WTC11 (cell line): ENCODE results near the gene CLASP1. TPM values are rescaled to one million over a fixed set of nuclear protein-coding genes. Genes with fewer than 3 reads are reported as not detected.

Experiments used
- ATAC-seq: fragments of 200-7000 bp; cut with Tn5 transposase; 2 replicates; pipeline ENCODE4 v1.10.0; 2021; ENCODE audit warnings: mild to moderate bottlenecking, moderate library complexity
- CTCF ChIA-PET: fragments of 300-600 bp; sonication (Branson Sonifier 250); formaldehyde crosslinking; loops from one replicate; lab custom pipeline; 2021; ENCODE audit warnings: antibody characterized with exemption; lab: Charles Lee
- POLR2A ChIA-PET: fragments of 350-600 bp; sonication (Branson Sonifier 250); formaldehyde crosslinking; loops from one replicate; lab custom pipeline; 2021; ENCODE audit warnings: antibody characterized with exemption; lab: Charles Lee
- DNase-seq: peaks from one replicate; pipeline ENCODE4 v3.0.0; 2021; ENCODE audit warnings: low spot score
- H3K27ac Mint-ChIP-seq: 2 replicates; pipeline ENCODE4 v1.8.0; 2021; ENCODE audit warnings: mixed read lengths
- H3K27me3 Mint-ChIP-seq: 2 replicates; pipeline ENCODE4 v1.8.0; 2021; ENCODE audit warnings: low read depth, mild to moderate bottlenecking, moderate library complexity, mixed read lengths
- H3K36me3 Mint-ChIP-seq: 2 replicates; pipeline ENCODE4 v1.8.0; 2021; ENCODE audit warnings: mixed read lengths
- H3K4me1 Mint-ChIP-seq: 2 replicates; pipeline ENCODE4 v1.8.0; 2022; ENCODE audit warnings: mixed read lengths
- H3K4me3 Mint-ChIP-seq: 2 replicates; pipeline ENCODE4 v1.8.0; 2021; ENCODE audit warnings: mild to moderate bottlenecking, moderate library complexity, mixed read lengths
- H3K9me3 Mint-ChIP-seq: 2 replicates; pipeline ENCODE4 v1.8.0; 2021; ENCODE audit warnings: mixed read lengths
- AFF4 ChIP-seq: sonication (generic); formaldehyde crosslinking; IDR thresholded peaks from 2 replicates; pipeline ENCODE4 v1.8.1; 2023; ENCODE audit warnings: mild to moderate bottlenecking, missing genetic modification reagents, borderline replicate concordance
- CREM ChIP-seq: sonication (generic); formaldehyde crosslinking; IDR thresholded peaks from 2 replicates; pipeline ENCODE4 v1.8.1; 2022; ENCODE audit warnings: mild to moderate bottlenecking, missing genetic modification reagents, moderate library complexity
- CTCF ChIP-seq: fragments of 200-600 bp; IDR thresholded peaks from 2 replicates; pipeline ENCODE4 v1.8.0; 2022; ENCODE audit warnings: antibody characterized with exemption
- E2F5 ChIP-seq: sonication (generic); formaldehyde crosslinking; IDR thresholded peaks from 2 replicates; pipeline ENCODE4 v1.8.1; 2022; ENCODE audit warnings: mild to moderate bottlenecking, moderate library complexity, missing genetic modification reagents
- FOXJ3 ChIP-seq: sonication (generic); formaldehyde crosslinking; IDR thresholded peaks from 2 replicates; pipeline ENCODE4 v1.9.0; 2021; ENCODE audit warnings: missing genetic modification reagents, mild to moderate bottlenecking, borderline replicate concordance
- GABPB1 ChIP-seq: sonication (generic); formaldehyde crosslinking; IDR thresholded peaks from 2 replicates; pipeline ENCODE4 v1.8.1; 2023; ENCODE audit warnings: mild to moderate bottlenecking, missing genetic modification reagents
- HMGA2 ChIP-seq: fragments of 250-450 bp; sonication (Bioruptor Pico); IDR thresholded peaks from 2 replicates; pipeline ENCODE4 v1.4.0; 2021; ENCODE audit warnings: mild to moderate bottlenecking, moderate library complexity
- IRF1 ChIP-seq: sonication (generic); formaldehyde crosslinking; IDR thresholded peaks from 2 replicates; pipeline ENCODE4 v1.8.0; 2023; ENCODE audit warnings: missing genetic modification reagents
- MXD4 ChIP-seq: fragments of 250-450 bp; sonication (Bioruptor Pico); IDR thresholded peaks from 2 replicates; pipeline ENCODE4 v1.8.0; 2021; ENCODE audit warnings: mild to moderate bottlenecking, moderate library complexity, borderline replicate concordance
- PREB ChIP-seq: sonication (generic); formaldehyde crosslinking; IDR thresholded peaks from 2 replicates; pipeline ENCODE4 v1.8.1; 2022; ENCODE audit warnings: mild to moderate bottlenecking, missing genetic modification reagents, moderate library complexity, borderline replicate concordance
- PRRX2 ChIP-seq: fragments of 250-450 bp; sonication (Bioruptor Pico); IDR thresholded peaks from 2 replicates; pipeline ENCODE4 v1.8.0; 2021; ENCODE audit warnings: mild to moderate bottlenecking
- RELA ChIP-seq: sonication (generic); formaldehyde crosslinking; IDR thresholded peaks from 2 replicates; pipeline ENCODE4 v1.8.1; 2022; ENCODE audit warnings: missing genetic modification reagents, mild to moderate bottlenecking, borderline replicate concordance
- TEAD4 ChIP-seq: sonication (generic); formaldehyde crosslinking; IDR thresholded peaks from 2 replicates; pipeline ENCODE4 v1.8.0; 2022; ENCODE audit warnings: mild to moderate bottlenecking, missing genetic modification reagents
- USF2 ChIP-seq: sonication (generic); formaldehyde crosslinking; IDR thresholded peaks from 2 replicates; pipeline ENCODE4 v1.8.1; 2023; ENCODE audit warnings: mild to moderate bottlenecking, missing genetic modification reagents, moderate library complexity
- ZMAT4 ChIP-seq: fragments of 250-450 bp; sonication (Bioruptor Pico); IDR thresholded peaks from 2 replicates; pipeline ENCODE4 v1.9.0; 2021; ENCODE audit warnings: mild to moderate bottlenecking
- ZNF121 ChIP-seq: sonication (generic); formaldehyde crosslinking; IDR thresholded peaks from 2 replicates; pipeline ENCODE4 v1.8.0; 2023; ENCODE audit warnings: missing genetic modification reagents
- ZNF263 ChIP-seq: sonication (generic); formaldehyde crosslinking; IDR thresholded peaks from 2 replicates; pipeline ENCODE4 v1.8.1; 2022; ENCODE audit warnings: low read depth, mild to moderate bottlenecking, moderate library complexity, missing genetic modification reagents
- ZNF416 ChIP-seq: fragments of 250-450 bp; sonication (Bioruptor Pico); IDR thresholded peaks from 2 replicates; pipeline ENCODE4 v1.9.0; 2021; ENCODE audit warnings: mild to moderate bottlenecking, inconsistent platforms
- ZNF425 ChIP-seq: fragments of 250-450 bp; sonication (Bioruptor Pico); conservative IDR thresholded peaks from 2 replicates; pipeline ENCODE4 v1.9.0; 2021; ENCODE audit warnings: mild to moderate bottlenecking
- ZSCAN18 ChIP-seq: fragments of 250-450 bp; sonication (Bioruptor Pico); IDR thresholded peaks from 2 replicates; pipeline ENCODE4 v2.1.2; 2022; ENCODE audit warnings: mild to moderate bottlenecking, moderate library complexity
- total RNA-seq: library from RNA; stranded (reverse); gene quantifications from 3 replicates; pipeline ENCODE4 v1.2.3, GENCODE V29; 2021

CLASP1 gene
- total RNA-seq, 1 experiment from 2014 or later, result 50.0 TPM

- no peak for TF ChIP-seq E2F5 (CRISPR knock-in tag)
- no peak for TF ChIP-seq CREM (CRISPR knock-in tag)
- no peak for TF ChIP-seq TEAD4 (CRISPR knock-in tag)
These were observed 150.5 kb downstream of the CLASP1 start (continued) for GRCh38 chr2:121498731-121499130.

- H3K4me1 Mint-ChIP-seq, result peaks cover 23% of the 10 kb centered on the region
- CTCF ChIA-PET, result no interaction called here
- POLR2A ChIA-PET, result no interaction called here
- no peaks in the 10 kb centered on the region for H3K9me3 Mint-ChIP-seq
- peaks cover 3% of the 10 kb centered on the region for H3K36me3 Mint-ChIP-seq
- DNase-seq (no peak), ATAC-seq (no peak)
- no peaks in the 10 kb centered on the region for H3K27me3 Mint-ChIP-seq
- no peak for TF ChIP-seq ZMAT4 (CRISPR knock-in tag)
- no peak for TF ChIP-seq ZSCAN18
- no peak for TF ChIP-seq FOXJ3
- TF ChIP-seq ZNF121 (CRISPR knock-in tag), result no peak
- TF ChIP-seq AFF4, result no peak
- TF ChIP-seq HMGA2 (CRISPR knock-in tag), result no peak
- no peak for TF ChIP-seq ZNF425 (CRISPR knock-in tag)
- no peak for TF ChIP-seq PRRX2 (CRISPR knock-in tag)
- no peak for TF ChIP-seq ZNF263 (CRISPR knock-in tag)
- no peak for TF ChIP-seq CTCF
- no peak for TF ChIP-seq GABPB1
- no peak for TF ChIP-seq RELA (CRISPR knock-in tag)
- TF ChIP-seq IRF1 (CRISPR knock-in tag), result no peak
- TF ChIP-seq ZNF416 (CRISPR knock-in tag), result no peak
- no peak for TF ChIP-seq PREB (CRISPR knock-in tag)
- TF ChIP-seq USF2 (CRISPR knock-in tag), result no peak
- TF ChIP-seq MXD4, result no peak
- TF ChIP-seq, all 79 proteins: peak for 0
- Mint-ChIP-seq H3K4me3 (no peak overlapping the region), H3K27ac (no peak overlapping the region)
These were observed 156.9 kb downstream of the CLASP1 start for GRCh38 chr2:121492409-121492808.
